ENCODE data around the gene BBS9. TPM values are rescaled to one million over a fixed set of nuclear protein-coding genes. Genes with fewer than 3 reads are reported as not detected.

The BBS9 gene
- total RNA-seq, 2 donors from 2014 or later = 23.0 to 28.6 TPM

GRCh38 chr7:33276729-33277128 is 147.4 kb downstream of the BBS9 start:
- Histone ChIP-seq H3K4me1 (ENCODE audit: control insufficient read depth in 1 of 2, low read depth in 2 of 2) (no peaks in the 10 kb centered on the region), H3K27ac (no peak overlapping the region), H3K4me3 (no peak overlapping the region), H3K27me3 (replicated peaks; ENCODE audit: insufficient read depth) (no peaks in the 10 kb centered on the region), H3K36me3 (peaks cover 6% of the 10 kb centered on the region), H3K9me3 (peaks cover 18% of the 10 kb centered on the region)
- no peak for TF ChIP-seq CTCF (IDR thresholded peaks at IDR 0.05)
- no peak for DNase-seq (ENCODE audit: low spot score)
- ATAC-seq (ENCODE audit: insufficient number of reproducible peaks, low FRiP score, low read depth) = no peak

GRCh38 chr7:33278095-33278494 is 148.7 kb downstream of the BBS9 start:
- Histone ChIP-seq H3K27me3 (replicated peaks; ENCODE audit: insufficient read depth) (no peaks in the 10 kb centered on the region), H3K4me3 (no peak overlapping the region), H3K9me3 (peaks cover 18% of the 10 kb centered on the region), H3K36me3 (peaks cover 6% of the 10 kb centered on the region), H3K4me1 (ENCODE audit: control insufficient read depth in 1 of 2, low read depth in 2 of 2) (no peaks in the 10 kb centered on the region), H3K27ac (no peak overlapping the region)
- TF ChIP-seq CTCF (IDR thresholded peaks at IDR 0.05) = no peak
- no peak for DNase-seq (ENCODE audit: low spot score)
- no peak for ATAC-seq (ENCODE audit: insufficient number of reproducible peaks, low FRiP score, low read depth)

GRCh38 chr7:33286501-33286900 is 157.1 kb downstream of the BBS9 start:
- Histone ChIP-seq H3K4me1 (ENCODE audit: control insufficient read depth in 1 of 2, low read depth in 2 of 2) (no peaks in the 10 kb centered on the region), H3K4me3 (no peak overlapping the region), H3K27me3 (replicated peaks; ENCODE audit: insufficient read depth) (no peaks in the 10 kb centered on the region), H3K36me3 (no peaks in the 10 kb centered on the region), H3K9me3 (peaks cover 7% of the 10 kb centered on the region), H3K27ac (no peak overlapping the region)
- ATAC-seq (ENCODE audit: insufficient number of reproducible peaks, low FRiP score, low read depth) (no peak), DNase-seq (ENCODE audit: low spot score) (no peak)
- TF ChIP-seq CTCF (IDR thresholded peaks at IDR 0.05) = no peak

GRCh38 chr7:33287738-33288137 is 158.4 kb downstream of the BBS9 start:
- no peak for ATAC-seq (ENCODE audit: insufficient number of reproducible peaks, low FRiP score, low read depth)
- DNase-seq (ENCODE audit: low spot score) = no peak
- Histone ChIP-seq H3K27ac (no peak overlapping the region), H3K4me1 (ENCODE audit: control insufficient read depth in 1 of 2, low read depth in 2 of 2) (no peaks in the 10 kb centered on the region), H3K27me3 (replicated peaks; ENCODE audit: insufficient read depth) (no peaks in the 10 kb centered on the region), H3K9me3 (peaks cover 7% of the 10 kb centered on the region), H3K36me3 (no peaks in the 10 kb centered on the region), H3K4me3 (no peak overlapping the region)
- TF ChIP-seq CTCF (IDR thresholded peaks at IDR 0.05) = no peak

- DNase-seq (ENCODE audit: low spot score) (no peak), ATAC-seq (ENCODE audit: insufficient number of reproducible peaks, low FRiP score, low read depth) (no peak)
- H3K4me3 ChIP-seq = no peak overlapping the region
- H3K4me1 ChIP-seq (ENCODE audit: control insufficient read depth in 1 of 2, low read depth in 2 of 2) = peaks cover 0 to 5% of the 10 kb centered on the region in 2 donors
- no peak for TF ChIP-seq CTCF (IDR thresholded peaks at IDR 0.05)
- H3K27ac ChIP-seq = no peak overlapping the region
- peaks cover 15% of the 10 kb centered on the region for H3K9me3 ChIP-seq
- no peaks in the 10 kb centered on the region for H3K27me3 ChIP-seq (replicated peaks; ENCODE audit: insufficient read depth)
- no peaks in the 10 kb centered on the region for H3K36me3 ChIP-seq
These were observed 169.5 kb downstream of the BBS9 start for GRCh38 chr7:33298848-33299247.

Data from thoracic aorta (tissue), 2 donors.